Measurements from ENCODE around the gene CLDN3. TPM values are rescaled to one million over a fixed set of nuclear protein-coding genes. Genes with fewer than 3 reads are reported as not detected.
A peak's percentile ranks its signal among the peaks of the same experiment; 100 is the strongest.

Gene CLDN3
- total and polyA plus RNA-seq, 10 donors, result 0.13 to 0.26 (median 0.26) TPM; not detected in 7

GRCh38 chr7:73740771-73741170 lies 29.3 kb downstream of the CLDN3 start:
- intact Hi-C loops (cut with DNase I; ENCODE audit: low total_unique reads), result no loop called here
- peaks cover 0 to 19% (median 11%) of the 10 kb centered on the region in 6 donors for H3K36me3 ChIP-seq
- 74 to 93% (median 83%) methylated on average over 5 of the region's 5 CpGs for WGBS, 5 donors
- no peak for TF ChIP-seq CTCF (IDR thresholded peaks at IDR 0.05 in 8 of 11, conservative IDR thresholded peaks at IDR 0.05 in 3 of 11)
- TF ChIP-seq POLR2AphosphoS5 (IDR thresholded peaks at IDR 0.05), result no peak
- TF ChIP-seq POLR2A (IDR thresholded peaks at IDR 0.05), result no peak
- DNase-seq, result no peak
- H3K27me3 ChIP-seq (replicated peaks in 1 of 7), result peaks cover 0 to 3% (median 0%) of the 10 kb centered on the region in 7 donors
- no peak overlapping the region for H3K4me3 ChIP-seq
- H3K9me3 ChIP-seq, result no peaks in the 10 kb centered on the region
- H3K4me1 ChIP-seq, result peaks cover 6 to 42% (median 25%) of the 10 kb centered on the region in 6 donors
- H3K27ac ChIP-seq, result no peak overlapping the region

- Histone ChIP-seq H3K36me3 (peaks cover 0 to 23% (median 14%) of the 10 kb centered on the region in 6 donors), H3K27ac (no peak overlapping the region), H3K4me3 (no peak overlapping the region), H3K4me1 (peaks cover 6 to 47% (median 30%) of the 10 kb centered on the region in 6 donors), H3K9me3 (no peaks in the 10 kb centered on the region), H3K27me3 (replicated peaks in 1 of 7) (peaks cover 0 to 3% (median 0%) of the 10 kb centered on the region in 7 donors)
- intact Hi-C loops (cut with DNase I; ENCODE audit: low total_unique reads), result no loop called here
- WGBS, 5 donors, result 80 to 92% (median 87%) methylated on average over 7 of the region's 7 CpGs
- DNase-seq, result no peak
- TF ChIP-seq POLR2AphosphoS5 (IDR thresholded peaks at IDR 0.05), result no peak
- no peak for TF ChIP-seq POLR2A (IDR thresholded peaks at IDR 0.05)
- no peak for TF ChIP-seq CTCF (IDR thresholded peaks at IDR 0.05 in 8 of 11, conservative IDR thresholded peaks at IDR 0.05 in 3 of 11)
Measured at GRCh38 chr7:73740212-73740611, 29.9 kb downstream of the CLDN3 start.

DNA sequence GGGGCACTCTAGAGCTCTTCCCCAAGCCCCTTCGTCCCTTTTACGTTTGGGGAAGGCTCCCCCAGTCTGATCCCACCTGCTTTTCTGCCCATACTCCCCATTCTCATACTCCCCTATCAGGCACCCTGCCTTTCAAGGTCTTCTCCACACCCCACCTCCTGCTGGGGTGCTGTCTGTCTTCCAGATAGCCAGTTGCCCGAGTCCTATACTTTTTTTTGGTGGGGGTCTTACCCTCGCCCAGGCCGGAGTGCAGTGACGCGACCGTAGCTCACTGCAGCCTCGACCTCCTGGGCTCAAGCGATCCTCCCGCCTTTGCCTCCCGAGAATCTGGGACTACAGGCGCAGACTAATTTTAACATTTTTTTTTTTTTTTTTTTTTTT lies 30.7 kb downstream of the CLDN3 start:
- peak overlapping the region; percentile 50 to 95 (median 90) for H3K27ac ChIP-seq
- peak; percentile 85 for DNase-seq
- WGBS, 5 donors, result 47 to 63% (median 57%) methylated on average over 13 of the region's 13 CpGs
- H3K4me3 ChIP-seq, result peak overlapping the region; percentile 37 to 98 (median 94)
- no peaks in the 10 kb centered on the region for H3K9me3 ChIP-seq
- peaks cover 0 to 23% (median 14%) of the 10 kb centered on the region in 6 donors for H3K36me3 ChIP-seq
- peaks cover 6 to 56% (median 39%) of the 10 kb centered on the region in 6 donors for H3K4me1 ChIP-seq
- intact Hi-C loops (cut with DNase I; ENCODE audit: low total_unique reads), result loop anchor here (5.0 to 10.0 kb wide), 2 partner anchors 55 to 113 kb away; partner anchors contain the start of genes BUD23 and DNAJC30
- peaks cover 0 to 3% (median 0%) of the 10 kb centered on the region in 7 donors for H3K27me3 ChIP-seq (replicated peaks in 1 of 7)
- TF ChIP-seq POLR2AphosphoS5 (IDR thresholded peaks at IDR 0.05) (no peak), POLR2A (IDR thresholded peaks at IDR 0.05) (no peak), CTCF (IDR thresholded peaks at IDR 0.05 in 8 of 11, conservative IDR thresholded peaks at IDR 0.05 in 3 of 11) (no peak)

DNA sequence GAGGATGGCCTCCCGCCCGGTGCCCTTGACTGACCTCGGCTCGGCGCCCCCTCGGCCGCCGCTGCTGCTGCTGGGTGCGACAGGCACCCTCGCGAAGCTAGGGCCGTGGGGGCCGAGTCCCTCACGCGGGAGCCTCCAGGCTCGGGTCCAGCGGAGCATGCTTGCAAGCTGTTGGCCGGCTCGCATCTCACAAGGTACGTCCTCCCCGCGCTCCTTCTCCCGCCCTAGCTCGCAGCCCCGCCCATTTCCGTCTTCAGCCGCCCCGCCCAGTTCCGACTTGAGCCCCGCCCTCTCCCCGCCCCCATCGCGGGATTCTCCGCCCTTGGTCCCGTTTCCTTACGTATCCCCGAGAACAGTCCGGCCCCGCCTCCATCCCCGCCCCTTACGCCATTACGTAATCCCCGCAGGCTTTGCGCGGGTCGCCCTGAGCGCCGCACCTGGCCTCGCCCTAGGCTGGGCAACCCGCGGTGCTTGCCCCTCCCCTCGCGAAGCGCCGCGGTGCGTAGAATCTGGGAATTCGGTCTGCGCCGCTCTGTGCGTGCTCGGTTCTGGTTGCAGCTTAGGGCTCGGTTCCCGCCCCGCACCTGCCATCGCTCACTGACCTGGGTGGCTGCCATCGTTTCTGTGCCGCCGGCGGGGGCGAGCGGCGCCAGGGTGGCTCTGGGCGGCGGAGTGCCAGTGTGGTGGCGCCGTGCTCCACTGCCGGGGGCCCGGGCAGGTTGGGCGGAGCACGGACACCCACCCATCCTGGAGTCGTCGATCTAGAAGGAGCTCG lies 31.3 kb downstream of the CLDN3 start, which contains the start of gene ABHD11:
Gene ABHD11, minus strand, starts transcription at position 191 of the 775 bp plus-strand sequence. Its CDS starts 32 bp downstream, at position 159.
- Histone ChIP-seq H3K9me3 (no peaks in the 10 kb centered on the region), H3K27ac (peak within 1 kb of the TSS; percentile 72 to 95 (median 90)), H3K4me3 (peak within 1 kb of the TSS; percentile 82 to 98 (median 94)), H3K36me3 (peaks cover 0 to 23% (median 14%) of the 10 kb centered on the region in 6 donors), H3K4me1 (peaks cover 6 to 59% (median 39%) of the 10 kb centered on the region in 6 donors), H3K27me3 (replicated peaks in 1 of 7) (peaks cover 0 to 3% (median 0%) of the 10 kb centered on the region in 7 donors)
- TF ChIP-seq CTCF (IDR thresholded peaks at IDR 0.05 in 8 of 11, conservative IDR thresholded peaks at IDR 0.05 in 3 of 11), result peak in 1 of 11 experiments; percentile 27
- peak; percentile 97 to 98 (median 98) for TF ChIP-seq POLR2AphosphoS5 (IDR thresholded peaks at IDR 0.05)
- TF ChIP-seq POLR2A (IDR thresholded peaks at IDR 0.05), result peak in 2 of 3 donors; percentile 51 to 75
- peak; percentile 99 for DNase-seq
- WGBS, 5 donors, result 0 to 1% (median 0%) methylated on average over 61 to 84 of the region's 84 CpGs
- intact Hi-C loops (cut with DNase I; ENCODE audit: low total_unique reads), result loop anchor here (5.0 to 10.0 kb wide), 2 partner anchors 54 to 114 kb away; partner anchors contain the start of genes BUD23 and DNAJC30

Data from spleen (tissue), 11 donors.